Activated CD4-positive, alpha-beta T cell treated with anti-CD3 and anti-CD28 coated beads, Interleukin-2, amount 10 ng/mL, durations not matched to agents 24 days and 14 days (primary cell): ENCODE results near the gene KRTAP5-11. TPM values are rescaled to one million over a fixed set of nuclear protein-coding genes. Genes with fewer than 3 reads are reported as not detected.
"Not testable (repeated sequence)": the region's sequence is repeated elsewhere in the genome, so short reads cannot be mapped to it uniquely, and the experiment has no call there.

Experiments
- DNase-seq: peaks from one replicate; pipeline ENCODE4 v3.0.0; 2022
- H3K27ac Mint-ChIP-seq: one replicate; pipeline ENCODE4 v1.8.0; 2022; ENCODE audit warnings: mild to moderate bottlenecking, mixed read lengths
- H3K27me3 Mint-ChIP-seq: one replicate; pipeline ENCODE4 v1.8.0; 2022; ENCODE audit warnings: mixed read lengths
- H3K36me3 Mint-ChIP-seq: one replicate; pipeline ENCODE4 v1.8.0; 2022; ENCODE audit warnings: low read depth, mild to moderate bottlenecking, mixed read lengths
- H3K4me1 Mint-ChIP-seq: one replicate; pipeline ENCODE4 v1.8.0; 2021; ENCODE audit warnings: mixed read lengths
- H3K4me3 Mint-ChIP-seq: one replicate; pipeline ENCODE4 v1.8.0; 2022; ENCODE audit warnings: mild to moderate bottlenecking, moderate library complexity, mixed read lengths
- H3K9me3 Mint-ChIP-seq: one replicate; pipeline ENCODE4 v1.8.0; 2021; ENCODE audit warnings: mixed read lengths
- intact Hi-C: fragments of 100-400 bp; cut with micrococcal nuclease; formaldehyde crosslinking; loops from one replicate; pipeline ENCODE4 v1.15.1; 2023
- total RNA-seq: library from RNA; stranded (reverse); gene quantifications from 2 replicates; pipeline ENCODE4 v1.2.3, GENCODE V29; 2022

KRTAP5-11 gene
- total RNA-seq, 1 donor from 2014 or later = not detected

GRCh38 chr11:71556018-71556417 is 26.7 kb downstream of the KRTAP5-11 start:
- no peaks in the 10 kb centered on the region for H3K4me1 Mint-ChIP-seq
- peaks cover 18% of the 10 kb centered on the region for H3K27me3 Mint-ChIP-seq
- no peak overlapping the region for H3K27ac Mint-ChIP-seq
- H3K36me3 Mint-ChIP-seq = no peaks in the 10 kb centered on the region
- no peak overlapping the region for H3K4me3 Mint-ChIP-seq
- intact Hi-C loops = no loop called here
- DNase-seq = no peak
- no peaks in the 10 kb centered on the region for H3K9me3 Mint-ChIP-seq

DNA sequence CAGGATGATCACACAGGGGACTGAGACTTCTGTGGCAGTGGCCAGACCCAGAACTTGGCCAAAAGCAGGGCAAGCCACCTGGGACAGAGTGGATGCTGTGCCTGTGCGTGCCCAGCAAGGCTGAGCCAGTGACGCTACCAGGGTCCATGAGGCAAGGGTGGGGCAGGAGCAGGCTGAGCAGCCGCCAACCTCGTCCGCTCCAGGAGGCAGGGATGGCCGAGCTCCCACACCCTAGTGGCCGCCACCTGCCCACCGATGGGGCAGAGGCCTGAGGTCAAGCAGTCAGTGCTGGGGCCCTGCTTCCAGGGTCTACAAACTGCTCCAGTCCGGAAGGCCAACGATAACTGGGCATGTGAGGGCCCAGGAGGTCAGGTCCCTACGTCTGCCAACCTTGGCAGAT is 27.2 kb downstream of the KRTAP5-11 start:
- DNase-seq = no peak
- Mint-ChIP-seq H3K27me3 (peaks cover 21% of the 10 kb centered on the region), H3K36me3 (no peaks in the 10 kb centered on the region), H3K4me3 (no peak overlapping the region), H3K4me1 (no peaks in the 10 kb centered on the region), H3K27ac (no peak overlapping the region), H3K9me3 (no peaks in the 10 kb centered on the region)
- intact Hi-C loops = no loop called here

DNA sequence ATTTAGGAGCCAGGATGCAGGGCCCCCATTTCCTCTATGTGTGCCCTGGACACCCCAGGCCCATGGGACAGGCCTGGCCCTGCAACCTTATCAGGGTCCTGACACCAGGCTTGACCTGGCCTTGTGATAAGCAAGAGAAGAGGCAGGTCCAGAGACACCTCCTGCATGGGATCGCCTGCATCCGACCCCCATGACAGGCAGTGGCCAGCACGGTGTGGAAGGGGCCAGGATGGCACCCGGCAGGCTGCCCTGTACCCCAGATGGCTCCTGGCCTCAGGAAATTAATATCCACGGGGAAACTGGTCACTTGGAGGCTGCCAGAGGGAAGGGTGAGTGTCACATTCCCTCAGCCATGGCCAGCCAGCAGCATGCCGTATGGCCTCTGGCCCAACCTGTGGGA is 27.7 kb downstream of the KRTAP5-11 start:
- Mint-ChIP-seq H3K27me3 (peaks cover 25% of the 10 kb centered on the region), H3K4me1 (no peaks in the 10 kb centered on the region), H3K9me3 (no peaks in the 10 kb centered on the region), H3K27ac (no peak overlapping the region), H3K36me3 (no peaks in the 10 kb centered on the region), H3K4me3 (no peak overlapping the region)
- intact Hi-C loops = no loop called here
- DNase-seq = no peak

DNA sequence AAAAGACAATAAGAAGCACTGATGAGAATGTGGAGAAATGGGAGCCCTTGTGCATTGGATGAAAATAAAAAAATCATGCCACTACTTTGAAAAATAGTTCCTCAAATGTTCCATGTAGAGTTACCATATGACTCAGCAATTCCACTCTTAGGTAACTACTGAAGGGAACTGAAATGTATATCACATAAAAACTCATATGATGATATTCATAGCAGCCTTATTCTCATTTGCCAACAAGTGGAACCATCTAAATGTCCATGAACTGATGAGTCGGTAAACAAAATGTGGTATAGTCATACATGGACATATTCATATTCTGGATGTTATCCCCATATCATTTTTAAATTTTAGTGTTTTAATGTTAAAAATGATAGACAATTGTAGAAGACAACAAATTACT is 31.0 kb downstream of the KRTAP5-11 start:
- intact Hi-C loops = no loop called here
- H3K27ac Mint-ChIP-seq = no peak overlapping the region
- no peak overlapping the region for H3K4me3 Mint-ChIP-seq
- no peaks in the 10 kb centered on the region for H3K36me3 Mint-ChIP-seq
- no peak for DNase-seq
- H3K9me3 Mint-ChIP-seq = no peaks in the 10 kb centered on the region
- H3K4me1 Mint-ChIP-seq = no peaks in the 10 kb centered on the region
- peaks cover 16% of the 10 kb centered on the region for H3K27me3 Mint-ChIP-seq

DNA sequence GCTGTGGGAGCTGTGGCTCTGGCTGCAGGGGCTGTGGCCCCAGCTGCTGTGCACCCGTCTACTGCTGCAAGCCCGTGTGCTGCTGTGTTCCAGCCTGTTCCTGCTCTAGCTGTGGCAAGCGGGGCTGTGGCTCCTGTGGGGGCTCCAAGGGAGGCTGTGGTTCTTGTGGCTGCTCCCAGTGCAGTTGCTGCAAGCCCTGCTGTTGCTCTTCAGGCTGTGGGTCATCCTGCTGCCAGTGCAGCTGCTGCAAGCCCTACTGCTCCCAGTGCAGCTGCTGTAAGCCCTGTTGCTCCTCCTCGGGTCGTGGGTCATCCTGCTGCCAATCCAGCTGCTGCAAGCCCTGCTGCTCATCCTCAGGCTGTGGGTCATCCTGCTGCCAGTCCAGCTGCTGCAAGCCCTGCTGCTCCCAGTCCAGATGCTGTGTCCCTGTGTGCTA is 33.9 kb downstream of the KRTAP5-11 start:
- no peak for DNase-seq
- H3K27me3 Mint-ChIP-seq = peaks cover 14% of the 10 kb centered on the region
- no peak overlapping the region for H3K27ac Mint-ChIP-seq
- no peak overlapping the region for H3K4me3 Mint-ChIP-seq
- no peaks in the 10 kb centered on the region for H3K36me3 Mint-ChIP-seq
- H3K4me1 Mint-ChIP-seq = no peaks in the 10 kb centered on the region
- H3K9me3 Mint-ChIP-seq = peaks cover 3% of the 10 kb centered on the region
- intact Hi-C loops = no loop called here

DNA sequence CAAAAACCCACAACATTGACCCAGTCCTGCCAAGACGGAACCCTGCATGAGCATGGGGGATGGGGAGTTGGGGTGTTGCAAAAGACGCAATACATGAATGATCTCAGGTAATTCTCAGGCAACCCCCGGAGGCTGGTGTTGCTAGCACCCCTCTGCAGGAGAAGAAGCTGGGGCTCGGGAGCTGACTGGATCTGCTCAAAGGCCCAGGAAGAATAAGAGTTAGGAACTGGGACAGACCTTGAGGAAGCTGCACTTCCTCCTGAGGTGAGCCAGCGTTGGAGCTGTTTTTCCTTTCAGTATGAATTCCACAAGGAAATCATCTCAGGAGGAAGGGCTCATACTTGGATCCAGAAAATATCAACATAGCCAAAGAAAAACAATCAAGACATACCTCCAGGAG is 34.6 kb downstream of the KRTAP5-11 start, which contains the start of gene KRTAP5-9:
TSS of gene KRTAP5-9 (plus strand) at position 301 of the 400 bp plus-strand sequence. CDS start 238 bp downstream, outside the sequence.
- Mint-ChIP-seq H3K36me3 (no peaks in the 10 kb centered on the region), H3K27ac (no peak within 1 kb of the TSS), H3K4me1 (no peaks in the 10 kb centered on the region), H3K27me3 (peaks cover 14% of the 10 kb centered on the region), H3K9me3 (peaks cover 3% of the 10 kb centered on the region), H3K4me3 (no peak within 1 kb of the TSS)
- DNase-seq = no peak
- intact Hi-C loops = no loop called here

DNA sequence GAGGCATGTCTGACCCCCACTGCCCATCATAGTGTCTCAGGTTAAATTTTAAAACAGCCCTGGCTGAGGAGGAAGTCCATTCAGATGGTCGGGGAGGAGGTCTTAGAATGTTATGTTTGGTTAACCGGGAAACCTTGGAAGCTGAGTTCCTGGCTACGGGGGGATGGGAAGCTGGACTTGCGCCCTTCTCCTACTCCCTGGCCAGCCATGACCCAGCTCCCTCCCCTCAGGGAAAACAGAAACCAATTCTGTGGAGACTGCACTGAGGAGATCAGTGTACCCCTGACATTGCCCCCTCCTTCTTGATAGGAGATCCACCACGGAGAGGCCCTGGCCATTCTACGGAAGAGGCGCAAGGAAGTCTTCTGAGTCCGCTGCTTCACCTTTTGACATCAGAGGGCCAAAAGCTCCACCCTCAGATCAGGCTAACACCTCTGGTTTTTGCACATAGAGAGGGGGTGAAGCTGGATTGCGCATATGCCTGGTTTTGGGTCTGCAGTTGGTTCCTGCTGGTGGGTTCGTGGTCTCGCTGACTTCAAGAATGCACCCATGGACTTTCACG is 37.2 kb downstream of the KRTAP5-11 start:
- H3K4me3 Mint-ChIP-seq = no peak overlapping the region
- H3K27ac Mint-ChIP-seq = no peak overlapping the region
- H3K36me3 Mint-ChIP-seq = no peaks in the 10 kb centered on the region
- DNase-seq = no peak
- intact Hi-C loops = no loop called here
- peaks cover 15% of the 10 kb centered on the region for H3K9me3 Mint-ChIP-seq
- H3K27me3 Mint-ChIP-seq = peaks cover 5% of the 10 kb centered on the region
- H3K4me1 Mint-ChIP-seq = peaks cover 2% of the 10 kb centered on the region

- H3K4me1 Mint-ChIP-seq = peaks cover 2% of the 10 kb centered on the region
- H3K27ac Mint-ChIP-seq = no peak overlapping the region
- peaks cover 15% of the 10 kb centered on the region for H3K9me3 Mint-ChIP-seq
- no peaks in the 10 kb centered on the region for H3K36me3 Mint-ChIP-seq
- no peak for DNase-seq
- H3K4me3 Mint-ChIP-seq = no peak overlapping the region
- intact Hi-C loops = no loop called here
- H3K27me3 Mint-ChIP-seq = no peaks in the 10 kb centered on the region
These were observed 38.0 kb downstream of the KRTAP5-11 start for GRCh38 chr11:71544525-71545214.

- Mint-ChIP-seq H3K27me3 (no peaks in the 10 kb centered on the region), H3K4me1 (peaks cover 2% of the 10 kb centered on the region), H3K9me3 (peaks cover 15% of the 10 kb centered on the region), H3K4me3 (no peak overlapping the region), H3K36me3 (no peaks in the 10 kb centered on the region), H3K27ac (no peak overlapping the region)
- intact Hi-C loops = no loop called here
- no peak for DNase-seq
These were observed 38.8 kb downstream of the KRTAP5-11 start for GRCh38 chr11:71543866-71544265.

- Mint-ChIP-seq H3K4me1 (peaks cover 2% of the 10 kb centered on the region), H3K36me3 (no peaks in the 10 kb centered on the region)
- intact Hi-C loops = no loop called here
These were observed 39.5 kb downstream of the KRTAP5-11 start for GRCh38 chr11:71542879-71543777.

GRCh38 chr11:71542382-71542781 is 40.3 kb downstream of the KRTAP5-11 start:
- no peak for DNase-seq
- Mint-ChIP-seq H3K4me3 (no peak overlapping the region), H3K27ac (no peak overlapping the region), H3K4me1 (peaks cover 2% of the 10 kb centered on the region), H3K36me3 (no peaks in the 10 kb centered on the region), H3K9me3 (peaks cover 15% of the 10 kb centered on the region), H3K27me3 (no peaks in the 10 kb centered on the region)
- intact Hi-C loops = no loop called here

More at GRCh38 chr11:71542879-71543777, 39.5 kb downstream of the KRTAP5-11 start:
- H3K27me3 Mint-ChIP-seq = no peaks in the 10 kb centered on the region
- no peak overlapping the region for H3K4me3 Mint-ChIP-seq
- no peak overlapping the region for H3K27ac Mint-ChIP-seq
- peaks cover 15% of the 10 kb centered on the region for H3K9me3 Mint-ChIP-seq
- no peak for DNase-seq

DNA sequence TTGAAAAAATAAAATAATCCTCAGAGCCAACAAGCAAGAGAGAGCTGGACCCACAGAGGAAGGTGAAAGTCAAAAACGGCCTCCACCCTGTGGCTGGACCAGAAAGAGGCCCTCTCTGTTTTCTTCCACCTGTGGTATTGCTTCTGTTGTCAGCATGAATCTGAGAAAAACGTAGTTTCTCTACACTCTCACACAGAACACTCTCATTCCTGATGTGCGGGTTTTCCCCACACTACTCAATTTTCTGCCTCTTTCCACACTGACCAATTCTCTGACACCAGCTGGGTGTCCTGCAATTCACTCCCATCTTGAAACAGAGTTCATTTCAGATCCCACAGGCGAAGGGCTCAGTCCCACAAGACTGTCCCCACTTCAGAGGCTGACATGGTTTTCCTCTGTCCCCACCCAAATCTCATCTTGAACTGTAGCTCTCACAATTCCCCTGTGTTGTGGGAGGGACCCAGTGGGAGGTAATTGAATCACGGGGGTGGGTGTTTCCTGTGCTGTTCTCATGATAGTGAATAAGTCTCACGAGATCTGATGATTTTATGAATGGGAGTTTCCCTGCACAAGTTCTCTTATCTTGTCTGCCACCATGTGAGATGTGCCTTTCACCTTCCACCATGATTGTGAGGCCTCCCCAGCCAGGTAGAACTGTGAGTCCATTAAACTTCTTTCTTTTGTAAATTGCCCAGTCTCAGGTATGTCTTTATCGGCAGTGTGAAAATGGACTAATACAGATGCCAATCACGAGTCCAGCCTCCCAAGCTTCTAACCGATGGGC is 42.0 kb downstream of the KRTAP5-11 start:
- H3K4me3 Mint-ChIP-seq, H3K36me3 Mint-ChIP-seq, H3K4me1 Mint-ChIP-seq, H3K27me3 Mint-ChIP-seq, intact Hi-C loops, H3K27ac Mint-ChIP-seq, DNase-seq: not testable (repeated sequence)
- H3K9me3 Mint-ChIP-seq = peaks cover 12% of the 10 kb centered on the region

DNA sequence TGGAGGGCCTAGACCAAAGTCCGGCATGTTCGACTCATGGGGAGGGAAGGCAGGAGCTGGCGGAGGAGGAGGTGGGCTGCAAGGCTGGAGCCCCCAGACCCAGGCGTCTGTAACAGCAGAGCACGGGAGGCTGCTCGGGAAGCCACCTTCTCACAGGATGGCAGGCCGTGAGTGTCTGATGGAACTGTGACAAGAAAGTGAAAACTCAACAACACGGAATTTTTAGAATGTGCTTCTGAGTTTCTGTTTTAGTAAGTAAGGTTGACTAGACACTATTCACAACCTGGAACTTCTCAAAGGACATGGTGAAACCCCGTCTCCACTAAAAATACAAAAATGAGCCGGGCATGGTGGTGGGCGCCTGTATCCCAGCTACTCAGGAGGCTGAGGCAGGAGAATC is 42.7 kb downstream of the KRTAP5-11 start:
- H3K36me3 Mint-ChIP-seq, H3K27ac Mint-ChIP-seq, H3K4me3 Mint-ChIP-seq, DNase-seq, H3K27me3 Mint-ChIP-seq, intact Hi-C loops, H3K4me1 Mint-ChIP-seq: not testable (repeated sequence)
- H3K9me3 Mint-ChIP-seq = peaks cover 12% of the 10 kb centered on the region
